HCT116 (cell line): Measurements from ENCODE around the gene SYCP2. TPM values are rescaled to one million over a fixed set of nuclear protein-coding genes. Genes with fewer than 3 reads are reported as not detected.

Experiments used
- ATAC-seq: fragments of 200-7000 bp; cut with Tn5 transposase; 2 replicates; pipeline ENCODE4 v1.9.1; 2020; ENCODE audit warnings: mild to moderate bottlenecking, moderate library complexity
- BruUV-seq: library from RNA; stranded (reverse); fragments of 400-500 nt; replicated peaks from 2 replicates; lab custom pipeline; 2021; lab: Mats Ljungman, UMichigan
- CTCF ChIA-PET: fragments of 300-600 bp; sonication (Branson Sonifier 250); formaldehyde crosslinking; loops from one replicate; lab custom pipeline; 2021; ENCODE audit warnings: antibody characterized with exemption; lab: Charles Lee
- POLR2A ChIA-PET: fragments of 300-600, 350-600 bp; sonication (Branson Sonifier 250); formaldehyde crosslinking; loops from one replicate; lab custom pipeline; 2021; ENCODE audit warnings: antibody characterized with exemption; lab: Charles Lee
- RAD21 ChIA-PET, 2 experiments: fragments of 300-600 bp; sonication (Branson Sonifier 250); formaldehyde crosslinking; loops; one replicate each; lab custom pipeline; 2023; ENCODE audit warnings: low total read pairs in 2 of 2; ENCODE audit not compliant: uncharacterized antibody in 2 of 2, unreplicated experiment in 2 of 2, low non-redundant PET in 1 of 2; lab: Charles Lee
- DNase-seq: peaks from one replicate; pipeline ENCODE4 v3.0.0-alpha.2; 2010; ENCODE audit warnings: low read depth, low spot score
- H2AFZ ChIP-seq: fragments of 200-600 bp; shearing (Covaris generic), sonication (generic); 2 replicates; pipeline ENCODE4 v1.6.1; 2017; ENCODE audit warnings: low read depth, mixed run types, mixed read lengths, antibody characterized with exemption, low read length; ENCODE audit not compliant: poor library complexity, severe bottlenecking
- H3K27ac ChIP-seq: 2 replicates; pipeline ENCODE4 v1.5.1; 2012; ENCODE audit warnings: low read depth, low read length
- H3K27me3 ChIP-seq: fragments of 200-600 bp; sonication (generic); 2 replicates; pipeline ENCODE4 v1.6.1; 2016; ENCODE audit warnings: mixed run types, low read length, mixed read lengths; ENCODE audit not compliant: insufficient read depth
- H3K36me3 ChIP-seq, 2 experiments: fragments of 200-500 bp in 1 of 2; fragments of 200-600 bp in 1 of 2; sonication (Bioruptor generic) in 1 of 2; sonication (generic) in 1 of 2; 2 replicates each; pipeline versions ENCODE4 v1.5.1 to v1.6.1; 2014 to 2016; ENCODE audit warnings: low read length in 2 of 2, inconsistent platforms in 1 of 2, mixed read lengths in 1 of 2, mixed run types in 1 of 2; ENCODE audit not compliant: insufficient read depth in 2 of 2, control insufficient read depth in 1 of 2
- H3K4me1 ChIP-seq, 2 experiments: fragments of 200-600 bp in 1 of 2; sonication (generic) in 1 of 2; 2 replicates each; pipeline versions ENCODE4 v1.5.1 to v1.6.1; 2012 to 2017; ENCODE audit warnings: low read length in 2 of 2, inconsistent platforms in 1 of 2, mild to moderate bottlenecking in 1 of 2, mixed read lengths in 1 of 2, mixed run types in 1 of 2, moderate library complexity in 1 of 2; ENCODE audit not compliant: insufficient read depth in 2 of 2, control insufficient read depth in 1 of 2
- H3K4me2 ChIP-seq: fragments of 200-600 bp; sonication (generic); 2 replicates; pipeline ENCODE4 v1.6.1; 2017; ENCODE audit warnings: mixed run types, low read length, mixed read lengths
- H3K4me3 ChIP-seq, 2 experiments: fragments of 200-600 bp in 1 of 2; sonication (generic) in 1 of 2; replicated peaks in 1 of 2; 2 replicates each; pipeline ENCODE4 v1.5.1; 2011 to 2016; ENCODE audit warnings: low read length in 2 of 2, control low read depth in 1 of 2, low read depth in 1 of 2, mild to moderate bottlenecking in 1 of 2, mixed read lengths in 1 of 2, mixed run types in 1 of 2
- H3K79me2 ChIP-seq: fragments of 200-600 bp; sonication (generic); 2 replicates; pipeline ENCODE4 v1.6.1; 2017; ENCODE audit warnings: mild to moderate bottlenecking, mixed run types, low read length, moderate library complexity, mixed read lengths; ENCODE audit not compliant: insufficient read depth
- H3K9ac ChIP-seq: fragments of 200-600 bp; sonication (generic); 2 replicates; pipeline ENCODE4 v1.6.1; 2016; ENCODE audit warnings: low read length, mixed read lengths
- H3K9me2 ChIP-seq: fragments of 200-600 bp; sonication (generic), shearing (Covaris generic); 2 replicates; pipeline ENCODE4 v1.6.1; 2017; ENCODE audit warnings: mixed run types, mild to moderate bottlenecking, moderate library complexity; ENCODE audit not compliant: insufficient read depth
- H3K9me3 ChIP-seq, 2 experiments: fragments of 200-500 bp in 1 of 2; fragments of 200-600 bp in 1 of 2; sonication (Bioruptor generic) in 1 of 2; sonication (generic) in 1 of 2; 2 replicates each; pipeline ENCODE4 v1.6.1; 2014 to 2017; ENCODE audit warnings: low read length in 2 of 2, mixed read lengths in 2 of 2, inconsistent platforms in 1 of 2, low read depth in 1 of 2, mild to moderate bottlenecking in 1 of 2, mixed run types in 1 of 2, moderate library complexity in 1 of 2; ENCODE audit not compliant: control insufficient read depth in 1 of 2, insufficient read depth in 1 of 2
- H4K20me1 ChIP-seq: fragments of 200-600 bp; sonication (generic), shearing (Covaris generic); 2 replicates; pipeline ENCODE4 v1.6.1; 2017; ENCODE audit warnings: mixed run types, mild to moderate bottlenecking, moderate library complexity; ENCODE audit not compliant: insufficient read depth
- CBX3 ChIP-seq: IDR thresholded peaks from 2 replicates; pipeline ENCODE4 v1.6.1; 2012; ENCODE audit warnings: low read depth
- CEBPB ChIP-seq: IDR thresholded peaks from 2 replicates; pipeline ENCODE4 v1.6.1; 2012; ENCODE audit warnings: low read depth
- EGR1 ChIP-seq: IDR thresholded peaks from 2 replicates; pipeline ENCODE4 v1.6.1; 2012; ENCODE audit warnings: low read depth
- EZH2 ChIP-seq: fragments of 200-600 bp; sonication (generic); IDR thresholded peaks from 2 replicates; pipeline ENCODE4 v1.6.1; 2017; ENCODE audit warnings: antibody characterized with exemption, mixed run types
- EZH2phosphoT487 ChIP-seq: fragments of 200-600 bp; IDR thresholded peaks from 2 replicates; pipeline ENCODE4 v1.6.1; 2018; ENCODE audit warnings: antibody characterized with exemption, borderline replicate concordance
- FOSL1 ChIP-seq: IDR thresholded peaks from 2 replicates; pipeline ENCODE4 v1.6.1; 2012; ENCODE audit warnings: low read depth
- JUND ChIP-seq: IDR thresholded peaks from 2 replicates; pipeline ENCODE4 v1.6.1; 2012
- POLR2A ChIP-seq: IDR thresholded peaks from 2 replicates; pipeline ENCODE4 v1.7.0; 2011; ENCODE audit warnings: borderline replicate concordance; ENCODE audit not compliant: insufficient read depth, insufficient read length; ENCODE audit errors: extremely low read depth
- POLR2AphosphoS5 ChIP-seq: IDR thresholded peaks from 2 replicates; pipeline ENCODE4 v1.6.1; 2011; ENCODE audit warnings: mild to moderate bottlenecking, low read depth, low read length, moderate library complexity
- SRF ChIP-seq: IDR thresholded peaks from 2 replicates; pipeline ENCODE4 v1.6.1; 2012; ENCODE audit warnings: low read depth
- ZNF274 ChIP-seq: fragments of 200-500 bp; sonication (Bioruptor generic); IDR thresholded peaks from 2 replicates; pipeline ENCODE4 v1.6.1; 2014; ENCODE audit warnings: mild to moderate bottlenecking, low read depth, low read length, inconsistent platforms
- intact Hi-C: fragments of 100-400 bp; cut with micrococcal nuclease; formaldehyde crosslinking; loops from 2 replicates; pipeline ENCODE4 v1.10.0; 2022
- total RNA-seq: library from RNA; stranded (reverse); gene quantifications from one replicate; pipeline ENCODE4 v1.2.1, GENCODE V29; 2021; ENCODE audit not compliant: unreplicated experiment
- TF ChIP-seq, protein P1 (sequence below): IDR thresholded peaks from 2 replicates; pipeline ENCODE4 v1.6.1; 2011; ENCODE audit warnings: mild to moderate bottlenecking, low read length, moderate library complexity; ENCODE audit not compliant: insufficient replicate concordance; ENCODE audit errors: extremely low read depth
- TF ChIP-seq, protein P2 (sequence below): IDR thresholded peaks from 2 replicates; pipeline ENCODE4 v1.6.1; 2012; ENCODE audit warnings: low read depth

SYCP2 gene
- total RNA-seq, 1 experiment from 2014 or later, result 0.59 TPM

GRCh38 chr20:59829054-59829785 is 104.2 kb downstream of the SYCP2 start:
- no peak overlapping the region for H3K27ac ChIP-seq
- ChIA-PET POLR2A (no interaction called here), RAD21 (no interaction called here), CTCF (no interaction called here)
- H3K79me2 ChIP-seq, result no peaks in the 10 kb centered on the region
- no peaks in the 10 kb centered on the region for H4K20me1 ChIP-seq
- no peaks in the 10 kb centered on the region for H3K9me2 ChIP-seq
- no peak overlapping the region for H3K4me3 ChIP-seq
- no TSS peak for BruUV-seq
- intact Hi-C loops, result no loop called here
- no peak for DNase-seq
- H3K36me3 ChIP-seq, result no peaks in the 10 kb centered on the region
- H3K9ac ChIP-seq, result no peak overlapping the region
- no peaks in the 10 kb centered on the region; a peak in 1 of 4 replicates for H3K4me1 ChIP-seq
- H3K9me3 ChIP-seq, result no peaks in the 10 kb centered on the region
- TF ChIP-seq ZNF274 (no peak), CBX3 (no peak)
- H3K4me2 ChIP-seq, result no peak overlapping the region
- no peak for ATAC-seq
- no peak overlapping the region for H2AFZ ChIP-seq
- H3K27me3 ChIP-seq, result peaks cover 15% of the 10 kb centered on the region

- CTCF ChIA-PET, result no interaction called here
- RAD21 ChIA-PET, result no interaction called here
- no peak for TF ChIP-seq ZNF274
- TF ChIP-seq EZH2phosphoT487, result no peak
- no peak for TF ChIP-seq CEBPB
- no peak for TF ChIP-seq JUND
- TF ChIP-seq SRF, result no peak
- no peak for TF ChIP-seq FOSL1
- no peak for TF ChIP-seq POLR2AphosphoS5
- TF ChIP-seq POLR2A, result no peak
- TF ChIP-seq EGR1, result no peak
- TF ChIP-seq, protein P1, sequence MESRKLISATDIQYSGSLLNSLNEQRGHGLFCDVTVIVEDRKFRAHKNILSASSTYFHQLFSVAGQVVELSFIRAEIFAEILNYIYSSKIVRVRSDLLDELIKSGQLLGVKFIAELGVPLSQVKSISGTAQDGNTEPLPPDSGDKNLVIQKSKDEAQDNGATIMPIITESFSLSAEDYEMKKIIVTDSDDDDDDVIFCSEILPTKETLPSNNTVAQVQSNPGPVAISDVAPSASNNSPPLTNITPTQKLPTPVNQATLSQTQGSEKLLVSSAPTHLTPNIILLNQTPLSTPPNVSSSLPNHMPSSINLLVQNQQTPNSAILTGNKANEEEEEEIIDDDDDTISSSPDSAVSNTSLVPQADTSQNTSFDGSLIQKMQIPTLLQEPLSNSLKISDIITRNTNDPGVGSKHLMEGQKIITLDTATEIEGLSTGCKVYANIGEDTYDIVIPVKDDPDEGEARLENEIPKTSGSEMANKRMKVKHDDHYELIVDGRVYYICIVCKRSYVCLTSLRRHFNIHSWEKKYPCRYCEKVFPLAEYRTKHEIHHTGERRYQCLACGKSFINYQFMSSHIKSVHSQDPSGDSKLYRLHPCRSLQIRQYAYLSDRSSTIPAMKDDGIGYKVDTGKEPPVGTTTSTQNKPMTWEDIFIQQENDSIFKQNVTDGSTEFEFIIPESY, result no peak
- TF ChIP-seq, protein P2, sequence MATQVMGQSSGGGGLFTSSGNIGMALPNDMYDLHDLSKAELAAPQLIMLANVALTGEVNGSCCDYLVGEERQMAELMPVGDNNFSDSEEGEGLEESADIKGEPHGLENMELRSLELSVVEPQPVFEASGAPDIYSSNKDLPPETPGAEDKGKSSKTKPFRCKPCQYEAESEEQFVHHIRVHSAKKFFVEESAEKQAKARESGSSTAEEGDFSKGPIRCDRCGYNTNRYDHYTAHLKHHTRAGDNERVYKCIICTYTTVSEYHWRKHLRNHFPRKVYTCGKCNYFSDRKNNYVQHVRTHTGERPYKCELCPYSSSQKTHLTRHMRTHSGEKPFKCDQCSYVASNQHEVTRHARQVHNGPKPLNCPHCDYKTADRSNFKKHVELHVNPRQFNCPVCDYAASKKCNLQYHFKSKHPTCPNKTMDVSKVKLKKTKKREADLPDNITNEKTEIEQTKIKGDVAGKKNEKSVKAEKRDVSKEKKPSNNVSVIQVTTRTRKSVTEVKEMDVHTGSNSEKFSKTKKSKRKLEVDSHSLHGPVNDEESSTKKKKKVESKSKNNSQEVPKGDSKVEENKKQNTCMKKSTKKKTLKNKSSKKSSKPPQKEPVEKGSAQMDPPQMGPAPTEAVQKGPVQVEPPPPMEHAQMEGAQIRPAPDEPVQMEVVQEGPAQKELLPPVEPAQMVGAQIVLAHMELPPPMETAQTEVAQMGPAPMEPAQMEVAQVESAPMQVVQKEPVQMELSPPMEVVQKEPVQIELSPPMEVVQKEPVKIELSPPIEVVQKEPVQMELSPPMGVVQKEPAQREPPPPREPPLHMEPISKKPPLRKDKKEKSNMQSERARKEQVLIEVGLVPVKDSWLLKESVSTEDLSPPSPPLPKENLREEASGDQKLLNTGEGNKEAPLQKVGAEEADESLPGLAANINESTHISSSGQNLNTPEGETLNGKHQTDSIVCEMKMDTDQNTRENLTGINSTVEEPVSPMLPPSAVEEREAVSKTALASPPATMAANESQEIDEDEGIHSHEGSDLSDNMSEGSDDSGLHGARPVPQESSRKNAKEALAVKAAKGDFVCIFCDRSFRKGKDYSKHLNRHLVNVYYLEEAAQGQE, result no peak
- no peak for TF ChIP-seq EZH2
Measured at GRCh38 chr20:59828125-59829053, 105.0 kb downstream of the SYCP2 start.

More at GRCh38 chr20:59828125-59829053, 105.0 kb downstream of the SYCP2 start:
- BruUV-seq, result no TSS peak
- no peak overlapping the region for H3K9ac ChIP-seq
- no peaks in the 10 kb centered on the region for H3K79me2 ChIP-seq
- ATAC-seq (no peak), DNase-seq (no peak)
- no peaks in the 10 kb centered on the region for H4K20me1 ChIP-seq
- peaks cover 12% of the 10 kb centered on the region; the same call in 1 of the 2 replicates for H3K27me3 ChIP-seq
- POLR2A ChIA-PET, result no interaction called here
- intact Hi-C loops, result no loop called here
- H3K4me2 ChIP-seq, result no peak overlapping the region
- no peaks in the 10 kb centered on the region for H3K9me3 ChIP-seq
- no peaks in the 10 kb centered on the region for H3K36me3 ChIP-seq
- H2AFZ ChIP-seq, result no peak overlapping the region
- H3K4me1 ChIP-seq, result no peaks in the 10 kb centered on the region; a peak in 1 of 4 replicates
- no peaks in the 10 kb centered on the region for H3K9me2 ChIP-seq
- H3K4me3 ChIP-seq, result no peak overlapping the region
- H3K27ac ChIP-seq, result no peak overlapping the region
